Stimulated activated memory B cell treated with anti-CD40 and anti-IgM and Interleukin-4, amounts not matched to agents 10 μg/mL and 1 μg/mL and 100 μg/mL, for 72 hours (primary cell): ENCODE data around the gene MVB12A.
A peak's percentile ranks its signal among the peaks of the same experiment; 100 is the strongest.

Source experiments
- ATAC-seq: fragments of 150-1000 bp; cut with Tn5 transposase; 2 replicates; pipeline ENCODE4 v1.10.0; 2021
- H3K27ac Mint-ChIP-seq: one replicate; pipeline ENCODE4 v1.8.0; 2022; ENCODE audit warnings: mild to moderate bottlenecking, mixed read lengths
- H3K27me3 Mint-ChIP-seq: one replicate; pipeline ENCODE4 v1.8.0; 2022; ENCODE audit warnings: mixed read lengths
- H3K36me3 Mint-ChIP-seq: one replicate; pipeline ENCODE4 v1.8.0; 2022; ENCODE audit warnings: mixed read lengths
- H3K4me1 Mint-ChIP-seq: one replicate; pipeline ENCODE4 v1.8.0; 2022; ENCODE audit warnings: mixed read lengths
- H3K4me3 Mint-ChIP-seq: one replicate; pipeline ENCODE4 v1.8.0; 2022; ENCODE audit warnings: mild to moderate bottlenecking, moderate library complexity, mixed read lengths
- H3K9me3 Mint-ChIP-seq: one replicate; pipeline ENCODE4 v1.8.0; 2022; ENCODE audit warnings: mixed read lengths

The MVB12A gene

GRCh38 chr19:17420475-17420924 lies 653 bp downstream of the MVB12A start:
- peak; percentile 37 for ATAC-seq
- Mint-ChIP-seq H3K4me1 (peaks cover 24% of the 10 kb centered on the region), H3K4me3 (peak overlapping the region; percentile 94), H3K27ac (peak overlapping the region; percentile 90), H3K9me3 (no peaks in the 10 kb centered on the region), H3K27me3 (no peaks in the 10 kb centered on the region), H3K36me3 (peaks cover 19% of the 10 kb centered on the region)

- Mint-ChIP-seq H3K4me1 (peaks cover 24% of the 10 kb centered on the region), H3K36me3 (peaks cover 9% of the 10 kb centered on the region), H3K4me3 (no peak overlapping the region), H3K9me3 (no peaks in the 10 kb centered on the region), H3K27ac (no peak overlapping the region), H3K27me3 (no peaks in the 10 kb centered on the region)
- ATAC-seq, result no peak
These were observed 2.1 kb downstream of the MVB12A start for GRCh38 chr19:17421942-17422341.

- peaks cover 6% of the 10 kb centered on the region for H3K36me3 Mint-ChIP-seq
- H3K27me3 Mint-ChIP-seq, result no peaks in the 10 kb centered on the region
- no peaks in the 10 kb centered on the region for H3K9me3 Mint-ChIP-seq
- no peak overlapping the region for H3K27ac Mint-ChIP-seq
- no peak overlapping the region for H3K4me3 Mint-ChIP-seq
- no peak for ATAC-seq
- peaks cover 24% of the 10 kb centered on the region for H3K4me1 Mint-ChIP-seq
These were observed 3.8 kb downstream of the MVB12A start for GRCh38 chr19:17423429-17424208.

- peaks cover 16% of the 10 kb centered on the region for H3K4me1 Mint-ChIP-seq
- no peak overlapping the region for H3K27ac Mint-ChIP-seq
- ATAC-seq, result peak; percentile 52
- H3K4me3 Mint-ChIP-seq, result no peak overlapping the region
- no peaks in the 10 kb centered on the region for H3K27me3 Mint-ChIP-seq
- peaks cover 6% of the 10 kb centered on the region for H3K36me3 Mint-ChIP-seq
- no peaks in the 10 kb centered on the region for H3K9me3 Mint-ChIP-seq
These were observed 5.0 kb downstream of the MVB12A start for GRCh38 chr19:17424743-17425365.

GRCh38 chr19:17429641-17430113 lies 9.8 kb downstream of the MVB12A start:
- Mint-ChIP-seq H3K4me3 (no peak overlapping the region), H3K4me1 (peaks cover 5% of the 10 kb centered on the region), H3K9me3 (no peaks in the 10 kb centered on the region), H3K27me3 (no peaks in the 10 kb centered on the region), H3K36me3 (no peaks in the 10 kb centered on the region), H3K27ac (no peak overlapping the region)
- ATAC-seq, result no peak

- Mint-ChIP-seq H3K27ac (no peak overlapping the region), H3K4me1 (no peaks in the 10 kb centered on the region), H3K9me3 (no peaks in the 10 kb centered on the region), H3K36me3 (no peaks in the 10 kb centered on the region), H3K4me3 (no peak overlapping the region), H3K27me3 (no peaks in the 10 kb centered on the region)
- ATAC-seq, result no peak
These were observed 11.6 kb downstream of the MVB12A start for GRCh38 chr19:17431417-17431816.

GRCh38 chr19:17435218-17435617 lies 15.4 kb downstream of the MVB12A start:
- ATAC-seq, result no peak
- Mint-ChIP-seq H3K4me1 (no peaks in the 10 kb centered on the region), H3K9me3 (no peaks in the 10 kb centered on the region), H3K4me3 (no peak overlapping the region), H3K36me3 (no peaks in the 10 kb centered on the region), H3K27me3 (no peaks in the 10 kb centered on the region), H3K27ac (no peak overlapping the region)

- Mint-ChIP-seq H3K4me1 (no peaks in the 10 kb centered on the region), H3K27ac (no peak overlapping the region), H3K36me3 (no peaks in the 10 kb centered on the region), H3K4me3 (no peak overlapping the region), H3K9me3 (no peaks in the 10 kb centered on the region), H3K27me3 (no peaks in the 10 kb centered on the region)
- no peak for ATAC-seq
These were observed 16.4 kb downstream of the MVB12A start for GRCh38 chr19:17436094-17436873.

GRCh38 chr19:17436874-17437267 lies 17.0 kb downstream of the MVB12A start:
- Mint-ChIP-seq H3K27me3 (no peaks in the 10 kb centered on the region), H3K4me3 (no peak overlapping the region), H3K9me3 (no peaks in the 10 kb centered on the region), H3K27ac (no peak overlapping the region), H3K36me3 (no peaks in the 10 kb centered on the region), H3K4me1 (no peaks in the 10 kb centered on the region)
- no peak for ATAC-seq

- no peaks in the 10 kb centered on the region for H3K36me3 Mint-ChIP-seq
- H3K27me3 Mint-ChIP-seq, result no peaks in the 10 kb centered on the region
- H3K4me1 Mint-ChIP-seq, result no peaks in the 10 kb centered on the region
- no peaks in the 10 kb centered on the region for H3K9me3 Mint-ChIP-seq
- H3K27ac Mint-ChIP-seq, result no peak overlapping the region
- no peak overlapping the region for H3K4me3 Mint-ChIP-seq
- no peak for ATAC-seq
These were observed 21.6 kb downstream of the MVB12A start for GRCh38 chr19:17441241-17442021.

GRCh38 chr19:17445526-17446165 lies 25.8 kb downstream of the MVB12A start:
- H3K36me3 Mint-ChIP-seq, result no peaks in the 10 kb centered on the region
- no peak overlapping the region for H3K27ac Mint-ChIP-seq
- H3K4me3 Mint-ChIP-seq, result no peak overlapping the region
- H3K4me1 Mint-ChIP-seq, result peaks cover 4% of the 10 kb centered on the region
- no peak for ATAC-seq
- no peaks in the 10 kb centered on the region for H3K9me3 Mint-ChIP-seq
- H3K27me3 Mint-ChIP-seq, result peaks cover 12% of the 10 kb centered on the region

GRCh38 chr19:17447704-17448130 lies 27.9 kb downstream of the MVB12A start:
- peaks cover 8% of the 10 kb centered on the region for H3K4me1 Mint-ChIP-seq
- no peaks in the 10 kb centered on the region for H3K36me3 Mint-ChIP-seq
- ATAC-seq, result no peak
- no peaks in the 10 kb centered on the region for H3K9me3 Mint-ChIP-seq
- H3K4me3 Mint-ChIP-seq, result no peak overlapping the region
- H3K27me3 Mint-ChIP-seq, result peaks cover 30% of the 10 kb centered on the region
- no peak overlapping the region for H3K27ac Mint-ChIP-seq

GRCh38 chr19:17448131-17448967 lies 28.5 kb downstream of the MVB12A start, which contains the start of gene TMEM221:
TMEM221 (minus strand) TSS chr19:17448668; CDS start chr19:17448462, 206 bp downstream.
- H3K27ac Mint-ChIP-seq, result no peak within 1 kb of the TSS
- H3K27me3 Mint-ChIP-seq, result peaks cover 34% of the 10 kb centered on the region
- H3K36me3 Mint-ChIP-seq, result no peaks in the 10 kb centered on the region
- no peaks in the 10 kb centered on the region for H3K9me3 Mint-ChIP-seq
- peak within 1 kb of the TSS; percentile 52 for H3K4me3 Mint-ChIP-seq
- peak; percentile 76 for ATAC-seq
- H3K4me1 Mint-ChIP-seq, result peaks cover 10% of the 10 kb centered on the region
